ENCODE measurements around the gene C11orf68. TPM values are rescaled to one million over a fixed set of nuclear protein-coding genes. Genes with fewer than 3 reads are reported as not detected.

C11orf68 gene
- total and polyA plus RNA-seq, 10 of the 15 experiments (the other 5 are each of a cell fraction or from before 2014, with no cell fraction given), result 3.0 to 25.4 (median 16.7) TPM

- 88% methylated on average over 13 of the region's 13 CpGs for WGBS (ENCODE audit: insufficient coverage, insufficient replicate concordance, low lambda C conversion rate, missing lambda C conversion rate)
- peaks cover 12 to 25% of the 10 kb centered on the region in 2 experiments for H3K36me3 ChIP-seq (ENCODE audit: control insufficient read depth in 2 of 2, insufficient read depth in 2 of 2, low read length in 1 of 2)
- in situ Hi-C loops (cut with MboI), result loop anchor here (5.0 kb wide), 1 partner anchor 104 kb away; no protein-coding TSS in a partner anchor
- H4K20me1 ChIP-seq (ENCODE audit: control insufficient read depth, insufficient read depth), result no peaks in the 10 kb centered on the region
- SMC1A ChIA-PET (ENCODE audit: uncharacterized antibody, unreplicated experiment), result interaction anchor here (0.9 to 2.5 kb wide), 4 partner anchors 9 to 108 kb away, joined by 3 to 28 read pairs (median 6); no protein-coding TSS in a partner anchor
- FAIRE-seq (no peak), DNase-seq (ENCODE audit: low read depth, low spot score) (no peak), ATAC-seq (no peak)
- peaks cover 20% of the 10 kb centered on the region for H3K4me1 ChIP-seq (ENCODE audit: control insufficient read depth, insufficient read depth, low read length)
- BruUV-seq (replicated peaks), result no TSS peak
- H3K4me3 ChIP-seq, result no peak overlapping the region
- RAD21 ChIA-PET (ENCODE audit: unreplicated experiment), result interaction anchor here (1.0 to 4.1 kb wide), 7 partner anchors 24 to 317 kb away, joined by 3 to 40 read pairs (median 4); no protein-coding TSS in a partner anchor
- H2AFZ ChIP-seq (ENCODE audit: control insufficient read depth, low read depth, low read length), result no peak overlapping the region
- no peak overlapping the region for H3K27ac ChIP-seq (ENCODE audit: control insufficient read depth, insufficient read depth)
- no peak overlapping the region for H3K9ac ChIP-seq (ENCODE audit: control insufficient read depth, insufficient read depth, low read length)
- peaks cover 14% of the 10 kb centered on the region for H3K79me2 ChIP-seq (ENCODE audit: control insufficient read depth, insufficient read depth, low read length)
- no peak overlapping the region for H3K4me2 ChIP-seq (ENCODE audit: control insufficient read depth, insufficient read depth)
- no peak for TF ChIP-seq HSF1 (IDR thresholded peaks at IDR 0.05; ENCODE audit: low read depth, low read length)
- no peak for TF ChIP-seq MEF2B (IDR thresholded peaks at IDR 0.05; ENCODE audit: partially characterized antibody, poor library complexity, severe bottlenecking)
- TF ChIP-seq NR2C2 (IDR thresholded peaks at IDR 0.05; ENCODE audit: borderline replicate concordance, control insufficient read depth, insufficient read length, low read depth), result no peak
- no peak for TF ChIP-seq ZBED1 (IDR thresholded peaks at IDR 0.05; ENCODE audit: borderline replicate concordance)
- no peak for TF ChIP-seq SUZ12 (IDR thresholded peaks at IDR 0.05; ENCODE audit: unreplicated experiment)
- no peak for TF ChIP-seq ZNF274 (IDR thresholded peaks at IDR 0.05; ENCODE audit: insufficient read depth, insufficient read length)
- no peak for TF ChIP-seq WRNIP1 (IDR thresholded peaks at IDR 0.05; ENCODE audit: borderline replicate concordance, low read depth, low read length)
- no peak for TF ChIP-seq SMAD5 (IDR thresholded peaks at IDR 0.05; ENCODE audit: low read depth)
- POLR2A ChIA-PET, result interaction anchor here (1.1 to 4.0 kb wide), 3 partner anchors 9 to 51 kb away, joined by 3 to 33 read pairs (median 14); partner anchors contain the start of genes CFL1 and MUS81
- H3K9me3 ChIP-seq (replicated peaks; ENCODE audit: control insufficient read depth, insufficient read depth, low read length), result no peaks in the 10 kb centered on the region
- H3K27me3 ChIP-seq (replicated peaks in 1 of 2; ENCODE audit: control insufficient read depth in 2 of 2, insufficient read depth in 2 of 2, low read length in 1 of 2), result no peaks in the 10 kb centered on the region
- intact Hi-C loops (cut with micrococcal nuclease; ENCODE audit: unreplicated experiment), result no loop called here
- CTCF ChIA-PET, result interaction anchor here (0.9 to 11.0 kb wide), 17 partner anchors 9 to 339 kb away, joined by 3 to 167 read pairs (median 22); partner anchors contain the start of genes AP5B1, CFL1, EFEMP2 and KAT5
Measured at GRCh38 chr11:65883058-65883761, 35.7 kb downstream of the C11orf68 start.

Measured in GM12878 (cell line).